Renal pelvis (tissue), 4 donors: ENCODE results near the gene FLCN. TPM values are rescaled to one million over a fixed set of nuclear protein-coding genes. Genes with fewer than 3 reads are reported as not detected.

Source experiments
- DNase-seq: peaks from one replicate; pipeline ENCODE4 v3.0.0-alpha.2; 2013
- polyA plus RNA-seq, 3 donors: library from polyadenylated mRNA; unstranded; fragments of 120-200 nt; gene quantifications; one replicate each; pipeline ENCODE4 v1.2.1, GENCODE V29; 2013; ENCODE audit not compliant: insufficient read length in 3 of 3

The FLCN gene
- polyA plus RNA-seq, 3 donors, result 25.8 to 50.3 (median 49.7) TPM

DNA sequence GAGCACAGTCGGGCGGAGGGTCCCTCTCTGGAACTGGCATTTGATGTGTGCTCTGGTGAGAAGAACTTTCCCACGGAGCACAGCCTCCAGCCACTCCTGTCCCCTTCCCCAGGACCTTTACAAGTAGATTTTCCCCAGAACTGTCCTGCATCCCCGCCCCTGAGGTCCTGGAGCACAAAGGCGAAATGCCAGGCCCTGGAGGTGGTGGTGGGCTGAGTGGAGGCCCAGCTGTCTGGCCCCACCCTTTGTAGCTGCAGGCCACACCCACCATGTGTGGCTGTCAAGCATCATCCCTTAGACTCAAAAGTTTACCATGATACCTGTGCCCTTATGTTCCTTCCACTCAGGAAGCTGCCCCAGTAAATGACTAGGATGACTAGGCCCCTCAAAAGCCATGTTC, 68.6 kb downstream of the FLCN start:
- no peak for DNase-seq

DNA sequence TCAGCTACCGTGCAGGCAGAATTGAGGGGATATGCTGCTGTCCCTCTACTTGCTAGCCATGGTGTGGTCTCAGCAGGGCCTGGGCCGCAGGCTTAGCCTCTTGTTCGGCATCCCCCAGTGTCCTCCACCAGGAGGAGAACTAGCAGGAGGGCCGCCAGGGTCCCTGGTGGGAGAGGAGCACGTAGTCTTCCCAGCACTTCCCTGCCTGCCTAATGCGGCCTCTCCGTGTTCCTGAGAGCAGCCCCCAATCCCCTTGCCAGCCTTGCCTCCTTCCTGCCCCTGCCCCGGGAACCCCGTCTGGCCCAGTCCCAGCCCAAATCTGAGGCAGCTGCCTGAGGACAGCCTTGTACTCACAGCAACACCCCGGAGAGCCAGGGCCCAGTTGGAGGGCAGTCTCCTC, 69.0 kb downstream of the FLCN start:
- DNase-seq, result no peak

DNA sequence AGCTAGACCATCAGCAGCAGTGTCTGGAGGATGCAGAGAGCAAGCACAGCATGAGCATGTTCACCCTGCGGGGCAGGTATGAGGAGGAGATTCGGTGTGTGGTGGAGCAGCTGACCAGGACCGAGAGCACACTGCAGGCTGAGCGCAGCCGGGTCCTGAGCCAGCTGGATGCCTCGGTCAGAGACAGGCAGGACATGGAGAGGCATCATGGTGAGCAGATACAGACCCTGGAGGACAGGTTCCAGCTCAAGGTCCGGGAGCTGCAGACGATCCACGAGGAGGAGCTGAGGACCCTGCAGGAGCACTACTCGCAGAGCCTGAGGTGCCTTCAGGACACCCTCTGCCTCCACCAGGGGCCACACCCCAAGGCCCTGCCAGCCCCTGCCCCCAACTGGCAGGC, 69.6 kb downstream of the FLCN start:
- no peak for DNase-seq

DNA sequence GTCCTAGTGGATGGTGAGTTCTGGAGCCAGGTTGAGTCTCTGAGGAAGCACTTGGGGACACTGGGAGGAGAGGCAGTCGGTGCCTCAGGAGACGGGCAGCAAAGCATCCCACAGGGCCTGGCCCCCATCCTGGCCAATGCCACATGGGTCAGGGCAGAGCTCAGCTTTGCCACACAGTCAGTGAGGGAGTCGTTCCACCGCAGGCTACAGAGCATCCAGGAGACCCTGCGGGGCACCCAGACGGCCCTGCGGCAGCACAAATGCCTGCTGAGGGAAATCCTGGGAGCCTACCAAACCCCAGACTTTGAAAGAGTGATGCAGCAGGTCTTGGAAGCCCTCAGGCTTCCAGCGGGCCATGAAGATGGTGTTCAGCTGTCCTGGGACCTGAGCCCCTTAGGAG, 70.5 kb downstream of the FLCN start:
- DNase-seq, result no peak

DNA sequence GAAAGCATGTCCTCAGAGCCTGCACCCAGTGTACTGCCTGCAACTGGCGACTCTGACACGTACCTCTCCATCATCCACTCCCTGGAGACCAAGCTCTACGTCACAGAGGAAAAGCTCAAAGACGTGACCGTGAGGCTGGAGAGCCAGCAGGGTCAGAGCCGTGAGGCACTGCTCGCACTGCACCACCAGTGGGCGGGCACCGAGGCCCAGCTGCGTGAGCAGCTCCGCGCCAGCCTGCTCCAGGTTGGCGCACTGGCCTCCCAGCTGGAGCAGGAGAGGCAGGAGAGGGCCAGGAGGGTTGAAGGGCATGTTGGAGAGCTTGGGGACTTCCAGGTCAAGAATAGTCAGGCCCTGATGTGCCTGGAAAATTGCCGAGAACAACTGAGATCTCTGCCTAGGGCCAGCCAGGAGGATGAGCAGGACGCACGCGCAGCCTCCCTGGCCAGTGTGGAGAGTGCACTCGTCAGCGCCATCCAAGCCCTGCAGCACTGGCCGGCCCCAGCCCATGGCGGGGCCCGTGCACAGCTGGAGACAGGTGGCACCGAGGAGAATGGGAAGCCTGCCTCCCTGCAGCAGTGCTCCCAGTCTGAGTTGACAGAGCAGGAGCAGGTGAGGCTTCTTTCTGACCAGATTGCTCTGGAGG, 71.2 kb downstream of the FLCN start:
- no peak for DNase-seq

DNA sequence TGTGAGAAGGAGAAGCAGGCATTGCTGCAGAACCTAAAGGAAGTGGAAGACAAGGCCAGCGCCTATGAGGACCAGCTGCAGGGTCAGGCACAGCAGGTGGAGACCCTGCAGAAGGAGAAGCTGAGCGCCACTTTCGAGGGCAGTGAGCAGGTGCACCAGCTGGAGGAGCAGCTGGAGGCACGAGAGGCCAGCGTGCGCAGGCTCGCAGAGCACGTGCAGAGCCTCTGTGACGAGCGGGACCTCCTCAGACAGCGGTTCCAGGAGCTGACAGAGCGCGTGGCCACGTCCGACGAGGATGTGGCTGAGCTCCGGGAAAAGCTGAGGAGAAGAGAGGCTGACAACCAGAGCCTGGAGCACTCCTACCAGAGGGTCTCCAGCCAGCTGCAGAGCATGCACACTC, 72.3 kb downstream of the FLCN start:
- DNase-seq, result no peak

DNA sequence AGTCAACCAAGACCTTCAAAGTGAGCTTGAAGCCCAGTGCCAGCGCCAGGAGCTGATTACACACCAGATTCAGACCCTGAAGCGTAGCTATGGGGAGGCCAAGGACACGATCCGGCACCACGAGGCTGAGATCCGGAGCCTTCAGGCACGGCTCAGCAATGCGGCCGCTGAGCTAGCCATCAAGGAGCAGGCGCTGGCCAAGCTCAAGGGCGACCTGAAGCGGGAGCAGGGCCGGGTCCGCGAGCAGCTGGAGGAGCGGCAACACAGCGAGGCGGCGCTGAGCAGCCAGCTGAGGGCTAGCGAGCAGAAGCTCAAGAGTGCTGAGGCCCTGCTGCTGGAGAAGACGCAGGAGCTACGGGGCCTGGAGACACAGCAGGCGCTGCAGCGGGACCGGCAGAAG, 72.8 kb downstream of the FLCN start:
- no peak for DNase-seq

Other genes with a start within 250 kb of the FLCN start
- 100 to 1,000 TPM; 164 to 176 (median 171) TPM for gene MPRIP, start 194.7 kb downstream of the FLCN start, polyA plus RNA-seq
- gene PLD6, start 30.8 kb downstream of the FLCN start, polyA plus RNA-seq, result 1 to 10 TPM; 2.9 to 4.7 (median 4.6) TPM
- gene COPS3, start 44.1 kb upstream of the FLCN start, polyA plus RNA-seq, result 10 to 100 TPM; 75.8 to 80.5 (median 79.4) TPM
- gene NT5M, start 66.2 kb upstream of the FLCN start, polyA plus RNA-seq, result 1 to 10 TPM; 5.6 to 5.9 (median 5.8) TPM
- 10 to 100 TPM; 22.6 to 23.7 (median 23.3) TPM for gene MED9, start 239.8 kb upstream of the FLCN start, polyA plus RNA-seq